Esophagus muscularis mucosa (tissue), 4 donors: ENCODE measurements around the gene CMTR1. TPM values are rescaled to one million over a fixed set of nuclear protein-coding genes. Genes with fewer than 3 reads are reported as not detected.
A peak's percentile ranks its signal among the peaks of the same experiment; 100 is the strongest.

ENCODE experiments used
- DNase-seq: peaks from one replicate; pipeline ENCODE4 v3.0.0-alpha.2; 2017; ENCODE audit errors: extremely low spot score
- H3K27ac ChIP-seq, 4 donors: fragments of 200-600 bp; sonication (generic); replicated peaks in 1 of 4; 1 replicate in 3 of 4; 2 replicates in 1 of 4; pipeline ENCODE4 v1.5.1; 2016 to 2019; ENCODE audit warnings: mild to moderate bottlenecking in 1 of 4
- H3K27me3 ChIP-seq, 4 donors: fragments of 200-600 bp; sonication (generic); one replicate each; pipeline versions ENCODE4 v1.5.1 to v1.6.0; 2016 to 2019
- H3K36me3 ChIP-seq, 4 donors: fragments of 200-600 bp; sonication (generic); one replicate each; pipeline ENCODE4 v1.5.1; 2016 to 2019
- H3K4me1 ChIP-seq, 4 donors: fragments of 200-600 bp; sonication (generic); one replicate each; pipeline ENCODE4 v1.5.1; 2016 to 2019
- H3K4me3 ChIP-seq, 4 donors: fragments of 200-600 bp; sonication (generic); 1 replicate in 2 of 4; 2 replicates in 2 of 4; pipeline ENCODE4 v1.5.1; 2016 to 2019; ENCODE audit warnings: mild to moderate bottlenecking in 4 of 4, moderate library complexity in 1 of 4
- H3K9me3 ChIP-seq, 4 donors: fragments of 200-600 bp; sonication (generic); 1 replicate in 3 of 4; 2 replicates in 1 of 4; pipeline ENCODE4 v1.5.1; 2016 to 2019
- CTCF ChIP-seq, 3 experiments: fragments of 200-600 bp in 2 of 3; fragments of 450-650 bp in 1 of 3; sonication (generic) in 2 of 3; IDR thresholded peaks; one replicate each; pipeline ENCODE4 v1.5.1; 2017 to 2019; ENCODE audit warnings: antibody characterized with exemption in 3 of 3, mild to moderate bottlenecking in 2 of 3, moderate library complexity in 1 of 3
- EP300 ChIP-seq: sonication (generic); formaldehyde crosslinking; IDR thresholded peaks from one replicate; pipeline ENCODE4 v1.6.1; 2017; ENCODE audit warnings: antibody characterized with exemption
- POLR2A ChIP-seq: fragments of 450-650 bp; IDR thresholded peaks from one replicate; pipeline ENCODE4 v1.6.1; 2017; ENCODE audit warnings: antibody characterized with exemption, moderate library complexity, mild to moderate bottlenecking, low read depth
- POLR2AphosphoS5 ChIP-seq, 2 donors: sonication (generic); formaldehyde crosslinking; IDR thresholded peaks; one replicate each; pipeline ENCODE4 v1.6.1; 2017; ENCODE audit warnings: antibody characterized with exemption in 2 of 2
- WGBS: methylation state at CpG from one replicate; pipeline ENCODE4 v1.1.5; 2018; 5-methylcytosine and 5-hydroxymethylcytosine counted together
- intact Hi-C: fragments of 100-400 bp; cut with DNase I; formaldehyde crosslinking; loops from one replicate; pipeline ENCODE4 v1.15.1; 2023
- total RNA-seq, 4 donors: library from RNA; depleted of rRNA; stranded (reverse); fragments of >200 nt; gene quantifications; one replicate each; pipeline versions ENCODE4 v1.1.0 to v1.2.1, GENCODE V29; 2016

The CMTR1 gene
- total RNA-seq, 4 donors from 2014 or later, result 32.3 to 44.5 (median 35.9) TPM

- intact Hi-C loops, result no loop called here
- no peaks in the 10 kb centered on the region for H3K27me3 ChIP-seq
- TF ChIP-seq POLR2A (no peak), CTCF (IDR thresholded peaks at IDR 0.05) (no peak), EP300 (no peak), POLR2AphosphoS5 (IDR thresholded peaks at IDR 0.05) (no peak)
- 70% methylated on average over 15 of the region's 15 CpGs for WGBS
- H3K36me3 ChIP-seq, result peaks cover 43 to 92% (median 71%) of the 10 kb centered on the region in 4 donors
- no peak overlapping the region for H3K4me3 ChIP-seq
- H3K27ac ChIP-seq, result no peak overlapping the region
- no peaks in the 10 kb centered on the region for H3K9me3 ChIP-seq
- peaks cover 0 to 17% (median 7%) of the 10 kb centered on the region in 4 donors for H3K4me1 ChIP-seq
- no peak for DNase-seq
Measured at GRCh38 chr6:37481711-37482605, 48.9 kb downstream of the CMTR1 start.

GRCh38 chr6:37482606-37483251 lies 49.7 kb downstream of the CMTR1 start:
- no peaks in the 10 kb centered on the region for H3K9me3 ChIP-seq
- H3K27ac ChIP-seq, result no peak overlapping the region
- intact Hi-C loops, result no loop called here
- H3K4me1 ChIP-seq, result peaks cover 0 to 17% (median 7%) of the 10 kb centered on the region in 4 donors
- no peak for DNase-seq
- 85% methylated on average over 10 of the region's 10 CpGs for WGBS
- no peak overlapping the region for H3K4me3 ChIP-seq
- no peak for TF ChIP-seq EP300
- no peak for TF ChIP-seq POLR2AphosphoS5 (IDR thresholded peaks at IDR 0.05)
- no peak for TF ChIP-seq CTCF (IDR thresholded peaks at IDR 0.05)
- no peak for TF ChIP-seq POLR2A
- no peaks in the 10 kb centered on the region for H3K27me3 ChIP-seq
- peaks cover 39 to 84% (median 64%) of the 10 kb centered on the region in 4 donors for H3K36me3 ChIP-seq

DNA sequence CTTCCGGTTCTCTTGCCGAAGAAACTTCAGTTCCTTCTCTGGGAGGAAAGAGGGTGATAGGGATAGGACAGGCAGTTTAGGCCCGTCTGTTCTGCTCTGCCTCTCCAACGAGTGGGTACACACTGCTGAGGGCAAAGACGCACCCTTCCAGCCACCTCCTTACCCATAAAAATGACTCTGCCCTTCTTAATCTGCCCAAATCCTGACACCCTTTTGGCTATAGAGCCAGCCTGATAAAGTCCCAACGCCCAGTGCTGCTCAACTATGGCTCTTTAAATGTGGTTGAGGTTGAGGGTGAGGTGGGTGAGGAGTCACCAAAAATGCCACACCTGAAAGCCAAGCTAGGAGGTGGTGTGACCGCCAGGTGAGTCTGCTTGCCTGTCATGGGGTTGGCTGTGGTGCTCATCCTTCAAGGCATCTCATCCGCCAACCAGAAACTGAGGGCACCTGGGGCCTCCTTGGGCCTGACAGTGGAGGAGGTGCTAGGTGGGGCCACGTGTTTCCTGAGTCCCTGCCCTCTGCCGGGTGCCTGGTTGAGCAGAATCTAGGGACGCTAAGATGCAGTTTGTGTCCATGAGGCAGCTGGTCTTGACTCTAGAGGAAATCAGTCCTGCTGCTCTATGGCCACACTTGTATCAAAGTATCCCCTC lies 50.4 kb downstream of the CMTR1 start:
- TF ChIP-seq POLR2AphosphoS5 (IDR thresholded peaks at IDR 0.05), result no peak
- no peak for TF ChIP-seq EP300
- no peak for TF ChIP-seq POLR2A
- TF ChIP-seq CTCF (IDR thresholded peaks at IDR 0.05), result no peak
- no peaks in the 10 kb centered on the region for H3K9me3 ChIP-seq
- intact Hi-C loops, result no loop called here
- no peak overlapping the region for H3K4me3 ChIP-seq
- WGBS, result 93% methylated on average over 9 of the region's 11 CpGs
- H3K36me3 ChIP-seq, result peaks cover 33 to 84% (median 57%) of the 10 kb centered on the region in 4 donors
- no peak overlapping the region for H3K27ac ChIP-seq
- DNase-seq, result no peak
- no peaks in the 10 kb centered on the region for H3K27me3 ChIP-seq
- H3K4me1 ChIP-seq, result peaks cover 0 to 17% (median 7%) of the 10 kb centered on the region in 4 donors

DNA sequence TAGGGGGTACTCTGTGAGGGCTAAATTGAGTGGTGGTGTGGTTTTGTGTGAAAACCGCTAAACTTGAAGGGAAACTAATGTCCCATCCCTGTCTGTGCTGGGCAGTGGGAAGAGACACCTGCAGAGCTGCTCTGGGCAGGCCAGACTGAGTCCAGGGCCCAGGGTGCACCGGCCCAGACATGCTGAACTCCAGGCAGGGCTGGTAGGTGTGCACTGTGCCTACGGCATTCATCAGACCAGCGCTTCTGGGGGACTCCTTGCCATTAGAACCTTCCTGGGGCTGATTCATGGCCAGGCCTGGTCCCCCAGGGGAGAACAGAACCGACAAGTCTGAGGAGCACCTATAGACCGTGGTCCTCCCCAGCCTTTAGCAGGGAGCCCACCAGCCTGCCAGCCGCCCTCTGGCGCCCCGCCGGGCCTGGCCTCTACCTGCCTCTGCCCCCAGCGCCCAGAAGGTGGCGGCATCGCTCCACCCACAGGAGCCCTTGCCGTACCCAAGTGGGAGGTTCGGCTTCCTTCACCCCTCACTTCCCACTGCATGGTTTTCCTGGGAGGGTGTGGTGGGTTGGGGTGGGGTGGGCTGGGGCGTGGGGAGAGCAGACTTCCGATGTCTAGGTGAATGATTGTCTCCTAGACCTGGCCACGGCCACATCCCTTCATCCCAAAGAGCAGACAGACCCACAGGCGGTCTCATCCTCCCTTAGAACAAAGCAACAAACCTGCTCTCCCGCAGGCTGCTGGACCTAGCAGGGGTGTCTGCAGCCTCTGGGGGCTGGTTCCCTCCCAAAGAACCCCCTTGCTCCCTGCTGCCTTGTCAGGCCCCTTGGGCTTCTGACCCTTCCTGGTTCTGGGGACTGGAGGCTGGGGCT lies 51.1 kb downstream of the CMTR1 start:
- Histone ChIP-seq H3K9me3 (no peaks in the 10 kb centered on the region), H3K27ac (no peak overlapping the region), H3K27me3 (no peaks in the 10 kb centered on the region), H3K36me3 (peaks cover 27 to 78% (median 49%) of the 10 kb centered on the region in 4 donors), H3K4me1 (peaks cover 0 to 17% (median 7%) of the 10 kb centered on the region in 4 donors), H3K4me3 (no peak overlapping the region)
- TF ChIP-seq POLR2AphosphoS5 (IDR thresholded peaks at IDR 0.05), result no peak
- no peak for TF ChIP-seq POLR2A
- TF ChIP-seq EP300, result no peak
- TF ChIP-seq CTCF (IDR thresholded peaks at IDR 0.05), result peak; percentile 64 to 81 (median 74)
- intact Hi-C loops, result loop anchor here (2.0 kb wide), 1 partner anchor 207 kb away; no protein-coding TSS in a partner anchor
- 49% methylated on average over 12 of the region's 20 CpGs for WGBS
- DNase-seq, result no peak
